Stimulated activated CD8-positive, alpha-beta memory T cell treated with anti-CD3 and anti-CD28 coated beads, Interleukin-12 subunit alpha, Interleukin-12 subunit beta, amount 100 ng/mL, for 24 hours (primary cell): ENCODE results near the gene SAFB2.
A peak's percentile ranks its signal among the peaks of the same experiment; 100 is the strongest.

Source experiments
- DNase-seq: peaks from one replicate; pipeline ENCODE4 v3.0.0-alpha.2; 2020; ENCODE audit errors: extremely low read depth

The SAFB2 gene

DNA sequence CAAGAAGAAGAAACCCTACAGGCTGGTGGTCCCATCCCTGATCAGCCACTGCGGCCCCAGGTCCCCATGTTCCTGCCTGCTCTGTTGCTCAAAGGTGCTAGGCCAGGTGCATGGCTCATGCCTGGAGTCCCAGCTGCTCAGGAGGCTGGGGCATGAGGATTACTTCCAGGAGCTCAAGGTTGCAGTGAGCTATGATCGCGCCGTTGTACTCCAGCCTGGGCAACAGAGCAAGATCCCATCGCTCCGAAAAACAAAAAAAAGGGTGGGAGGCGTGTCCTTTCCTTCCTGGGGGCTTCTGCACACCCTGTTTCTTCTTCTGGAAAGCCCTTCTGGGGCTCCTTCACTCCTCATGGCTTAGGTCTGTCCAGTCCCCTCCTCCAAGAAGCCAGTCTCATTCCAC, 42.9 kb downstream of the SAFB2 start:
- DNase-seq = no peak

DNA sequence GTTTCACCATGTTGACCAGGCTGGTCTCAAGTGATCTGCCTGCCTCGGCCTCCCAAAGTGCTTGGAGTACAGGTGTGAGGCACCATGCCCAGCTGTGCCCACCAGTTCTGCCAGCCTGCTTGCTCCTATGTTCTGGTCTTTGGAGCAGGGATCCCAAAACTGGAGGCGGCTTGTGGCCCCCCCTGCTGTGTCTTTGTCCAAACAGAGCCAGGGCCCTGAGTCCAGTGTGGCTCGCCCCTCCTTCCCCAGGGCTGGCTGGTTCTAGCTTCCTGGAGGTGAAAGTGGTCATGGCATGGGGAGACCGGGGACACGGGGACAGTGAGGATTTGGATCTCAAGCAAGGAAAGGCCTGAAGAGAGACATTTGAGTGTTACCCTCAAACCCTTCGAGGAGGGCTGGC, 43.3 kb downstream of the SAFB2 start:
- DNase-seq = no peak

DNA sequence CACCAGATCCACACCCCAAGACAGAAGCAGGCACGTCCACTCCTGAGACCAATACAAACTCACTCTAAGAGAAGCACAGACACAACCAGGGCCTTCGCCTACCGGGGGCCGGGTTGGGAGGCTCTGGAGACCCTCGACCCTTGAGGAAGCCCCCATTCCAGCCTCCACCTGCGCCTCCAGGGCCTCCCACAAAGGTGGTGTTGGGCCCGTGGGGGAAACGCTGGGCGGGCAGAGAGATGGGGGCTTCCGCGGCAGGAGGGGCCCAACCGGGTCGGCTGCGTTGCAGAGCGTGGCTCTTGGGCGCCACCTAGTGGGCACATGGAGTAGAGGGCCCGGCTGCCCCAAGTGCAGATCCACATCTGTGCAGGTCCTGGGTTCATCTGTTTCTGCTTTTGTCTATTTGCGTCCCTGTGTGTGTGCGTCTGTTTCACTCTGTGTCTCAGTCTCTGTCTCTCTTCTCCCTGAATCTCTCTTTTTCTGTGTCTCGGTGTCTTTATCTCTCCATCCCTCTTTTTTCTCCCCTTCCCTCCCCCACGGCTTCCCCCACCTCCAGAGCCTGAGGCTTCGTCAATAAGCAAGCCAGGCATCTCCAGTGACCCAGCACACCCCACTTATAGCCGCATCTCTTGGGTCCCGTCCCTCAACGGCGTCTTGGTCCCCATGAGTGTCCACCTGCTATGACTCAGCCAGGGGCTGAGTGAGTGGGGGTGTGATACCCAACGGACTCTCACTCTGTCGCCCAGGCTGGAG, 44.3 kb downstream of the SAFB2 start:
- peak; percentile 9 for DNase-seq

GRCh38 chr19:5575590-5575989, 47.0 kb downstream of the SAFB2 start:
- DNase-seq = no peak

- DNase-seq = no peak
Measured at GRCh38 chr19:5572556-5573286, 49.9 kb downstream of the SAFB2 start.

GRCh38 chr19:5571777-5572176, 50.8 kb downstream of the SAFB2 start:
- no peak for DNase-seq

- DNase-seq = no peak
Measured at GRCh38 chr19:5567970-5568407, 54.6 kb downstream of the SAFB2 start.

- DNase-seq = no peak
Measured at GRCh38 chr19:5567360-5567969, 55.1 kb downstream of the SAFB2 start, which contains the start of gene TINCR. TINCR (minus strand) TSS chr19:5567953.

GRCh38 chr19:5564930-5565329, 57.6 kb downstream of the SAFB2 start:
- DNase-seq = no peak

DNA sequence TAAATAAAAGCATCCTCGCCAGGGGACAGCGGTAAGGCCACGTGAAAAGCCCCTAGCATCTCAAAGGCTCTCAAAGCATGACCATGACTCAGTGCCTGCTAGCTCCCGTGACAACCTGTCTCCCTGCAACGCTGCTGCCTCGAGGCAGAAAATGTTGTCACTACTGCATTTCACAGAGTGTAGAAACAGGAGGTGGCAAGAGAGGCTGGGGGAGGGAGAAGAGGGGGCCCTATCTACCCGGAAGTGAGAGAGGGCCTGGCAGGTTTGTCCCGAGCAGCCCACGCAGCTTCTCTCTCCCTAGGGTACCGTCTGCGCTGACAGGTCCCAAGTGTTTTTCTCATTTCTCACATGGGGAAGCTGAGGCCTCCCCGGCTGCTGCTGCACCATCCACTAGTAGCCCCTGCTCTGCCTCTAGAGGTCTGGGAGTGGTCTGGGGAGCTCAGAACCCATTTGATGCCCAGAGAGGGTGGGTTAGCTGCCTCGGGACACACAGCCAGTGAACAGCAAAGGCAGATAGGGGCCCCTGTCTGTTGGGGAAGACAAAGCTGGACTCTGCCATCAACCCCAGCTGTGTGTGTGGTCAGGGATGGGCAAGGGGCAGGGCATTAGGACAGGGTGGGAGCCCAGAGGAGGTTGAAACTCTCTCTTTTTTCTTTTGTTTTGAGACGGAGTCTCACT, 58.5 kb downstream of the SAFB2 start:
- DNase-seq = no peak

DNA sequence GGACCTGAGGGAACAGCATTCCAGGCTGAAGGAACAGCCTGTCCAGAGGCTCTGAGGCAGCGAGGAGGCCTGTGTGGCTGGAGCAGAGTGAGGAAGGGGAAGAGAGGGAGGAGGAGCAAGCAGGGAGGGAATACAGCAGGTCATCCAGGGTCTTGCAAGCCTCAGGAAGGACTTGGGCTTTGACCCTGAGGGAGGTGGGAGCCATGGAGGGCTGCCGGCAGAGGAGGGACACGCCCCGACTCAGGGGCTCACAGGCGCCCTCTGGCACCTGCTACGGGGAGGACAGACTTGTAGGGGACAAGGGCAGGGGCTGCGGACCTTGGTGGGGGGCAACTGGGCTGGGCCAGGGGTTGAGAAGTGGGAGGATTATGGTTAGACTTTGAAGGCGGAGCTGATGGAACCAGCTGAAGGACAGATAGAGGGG, 59.6 kb downstream of the SAFB2 start:
- DNase-seq = no peak

DNA sequence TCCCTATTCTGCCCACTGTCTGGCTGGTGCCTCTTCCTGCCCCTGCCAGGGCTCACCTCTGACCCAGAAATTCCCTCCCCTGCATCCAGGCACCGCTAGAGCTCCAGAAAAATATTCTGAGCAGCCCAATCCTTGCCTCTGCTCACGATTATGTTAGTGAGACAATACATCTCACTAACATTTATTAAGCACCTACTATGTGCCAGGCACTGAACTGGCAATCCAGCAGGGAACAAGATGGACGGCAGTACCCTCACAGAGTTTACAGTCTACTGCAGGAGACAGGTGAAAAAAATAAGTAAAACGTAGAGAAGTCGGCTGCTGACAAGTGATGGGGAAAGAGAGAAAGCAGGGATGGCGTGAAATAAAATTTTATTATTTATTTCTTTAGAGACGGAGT, 60.3 kb downstream of the SAFB2 start:
- no peak for DNase-seq

DNA sequence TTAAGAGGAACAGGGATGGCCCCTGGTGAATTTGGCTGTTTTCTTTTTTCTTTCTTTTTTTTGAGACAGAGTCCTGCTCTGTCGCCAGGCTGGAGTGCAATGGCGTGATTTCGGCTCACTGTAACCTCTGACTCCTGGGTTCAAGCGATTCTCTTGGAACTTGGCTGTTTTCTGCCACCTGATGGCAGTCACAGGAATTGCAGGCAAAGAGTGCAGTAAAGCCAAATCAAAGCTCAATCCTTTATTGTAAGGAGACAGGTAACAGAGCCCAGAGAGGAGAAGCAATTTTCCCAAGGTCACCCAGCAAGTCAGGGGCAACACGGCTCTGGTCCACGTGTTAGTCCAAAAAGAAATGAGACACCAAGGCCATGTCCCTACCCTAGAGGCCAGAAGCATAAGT, 61.0 kb downstream of the SAFB2 start:
- no peak for DNase-seq

DNA sequence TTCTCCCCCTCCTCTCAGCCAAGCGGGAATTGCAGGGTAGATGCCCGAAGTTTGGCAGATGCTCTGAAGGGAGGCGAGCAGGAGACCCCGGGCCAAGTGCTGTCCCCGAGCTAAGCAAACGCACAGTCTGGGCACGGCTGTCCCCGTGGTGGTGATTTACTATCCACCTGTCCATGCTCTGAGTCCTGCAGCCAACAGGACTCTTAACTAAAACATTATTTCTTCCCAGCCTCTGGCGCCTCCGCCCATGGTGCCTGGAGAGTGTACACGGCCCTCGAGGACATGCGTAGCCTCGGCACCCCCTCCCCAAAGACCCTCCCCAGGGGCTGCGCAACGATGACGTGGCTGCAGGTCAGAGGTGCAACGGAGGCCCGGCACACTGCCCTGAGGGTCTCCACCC, 62.4 kb downstream of the SAFB2 start:
- DNase-seq = no peak

DNA sequence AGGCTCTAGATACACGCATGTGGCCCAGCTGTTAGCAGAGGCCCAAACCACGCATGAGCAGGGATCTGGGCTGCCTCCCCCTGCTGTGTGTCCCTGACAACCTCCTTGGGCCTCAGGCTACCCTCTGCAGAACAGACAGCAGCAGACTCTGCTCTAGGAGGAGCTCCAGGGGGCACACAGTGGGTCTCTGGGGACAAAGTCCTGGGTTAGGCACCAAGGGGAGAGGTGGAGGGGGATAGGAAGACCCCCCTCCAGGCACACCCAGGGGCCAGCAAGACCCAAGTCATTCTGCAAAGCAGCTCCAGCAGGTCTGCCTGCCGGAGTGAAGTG, 62.8 kb downstream of the SAFB2 start:
- DNase-seq = no peak

DNA sequence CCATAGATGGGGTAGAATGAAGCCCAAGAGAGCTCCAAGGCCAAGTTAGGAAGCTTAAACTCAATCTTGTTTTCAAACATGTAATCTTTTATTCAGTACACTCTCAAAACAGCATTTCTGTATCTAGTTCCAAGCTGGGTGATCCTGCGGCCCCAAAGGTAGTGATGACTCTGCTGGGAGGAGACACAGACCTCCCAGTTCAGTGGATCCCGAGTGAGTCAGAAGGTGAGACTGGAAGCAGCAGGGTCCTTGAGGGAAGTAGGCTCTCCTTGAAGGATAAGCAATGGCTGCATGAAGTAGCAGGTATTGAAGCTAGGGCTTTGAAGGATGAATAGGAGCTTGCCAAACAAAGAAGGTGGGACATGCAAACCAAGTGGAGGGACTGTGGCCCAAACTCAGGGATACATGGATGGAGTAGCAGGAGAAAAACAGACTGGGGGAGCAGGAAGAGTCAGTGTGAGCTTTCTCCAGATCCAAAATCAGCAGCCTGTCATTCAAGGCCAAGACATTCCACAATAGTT, 64.4 kb downstream of the SAFB2 start:
- DNase-seq = no peak

GRCh38 chr19:5557691-5558090, 64.9 kb downstream of the SAFB2 start:
- DNase-seq = no peak

GRCh38 chr19:5554828-5555227, 67.7 kb downstream of the SAFB2 start:
- no peak for DNase-seq

DNA sequence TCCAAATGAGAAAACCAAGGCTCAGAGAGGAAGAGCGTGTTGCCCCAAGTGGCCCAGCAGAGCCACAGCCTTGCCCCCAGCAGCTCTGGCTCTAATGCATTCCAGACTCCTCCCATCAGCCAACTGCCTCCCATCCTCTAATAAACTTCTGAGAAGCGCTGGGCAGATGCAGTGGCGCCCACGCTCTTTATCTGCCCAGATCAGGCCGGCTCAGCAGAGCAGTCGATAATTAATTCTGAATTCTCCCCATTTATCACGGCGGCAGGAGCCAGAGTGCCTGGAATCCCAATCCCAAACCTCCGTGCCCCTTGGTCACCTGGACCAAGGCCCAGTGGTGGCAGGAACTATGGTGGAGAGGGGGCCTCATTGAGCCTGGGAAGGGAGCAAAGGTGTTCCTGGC, 68.7 kb downstream of the SAFB2 start:
- DNase-seq = no peak

- no peak for DNase-seq
Measured at GRCh38 chr19:5547881-5548280, 74.7 kb downstream of the SAFB2 start.

GRCh38 chr19:5545984-5546383, 76.6 kb downstream of the SAFB2 start:
- no peak for DNase-seq

- no peak for DNase-seq
Measured at GRCh38 chr19:5545051-5545450, 77.5 kb downstream of the SAFB2 start.
